ENCODE measurements around the gene SDHA.

SDHA gene

GRCh38 chr5:203246-203930 is 14.7 kb upstream of the SDHA start:
- Histone ChIP-seq H3K9me3 (ENCODE audit: insufficient read depth, low read length) (no peaks in the 10 kb centered on the region), H3K9ac (ENCODE audit: low read length) (no peak overlapping the region), H3F3A (ENCODE audit: insufficient read depth) (no peaks in the 10 kb centered on the region), H3K4me3 (ENCODE audit: insufficient read depth, low read length, poor library complexity, severe bottlenecking) (no peak overlapping the region), H2AFZ (ENCODE audit: low read depth, low read length, severe bottlenecking) (no peak overlapping the region), H3K36me3 (ENCODE audit: low read length) (0 out of 2 replicates have a peak, but pooled peaks cover 2% of the 10 kb centered on the region), H4K20me1 (ENCODE audit: low read depth, low read length) (0 out of 2 replicates have a peak, but pooled peaks cover 5% of the 10 kb centered on the region), H3K4me2 (ENCODE audit: low read depth, low read length, poor library complexity, severe bottlenecking) (no peak overlapping the region), H3K79me2 (ENCODE audit: insufficient read depth, low read length) (peaks cover 19% of the 10 kb centered on the region), H3K27ac (ENCODE audit: low read depth, low read length) (no peak overlapping the region), H3K9me2 (replicated peaks; ENCODE audit: insufficient read depth, low read length) (no peaks in the 10 kb centered on the region), H3K27me3 (ENCODE audit: low read length) (no peaks in the 10 kb centered on the region)
- no peak for TF ChIP-seq EZH2phosphoT487 (conservative IDR thresholded peaks at IDR 0.05; ENCODE audit: low read length)

- Histone ChIP-seq H3K27me3 (ENCODE audit: low read length) (no peaks in the 10 kb centered on the region), H3K4me2 (ENCODE audit: low read depth, low read length, poor library complexity, severe bottlenecking) (no peak overlapping the region), H3K4me3 (ENCODE audit: insufficient read depth, low read length, poor library complexity, severe bottlenecking) (no peak overlapping the region), H3K9me2 (replicated peaks; ENCODE audit: insufficient read depth, low read length) (no peaks in the 10 kb centered on the region), H3K9ac (ENCODE audit: low read length) (no peak overlapping the region), H3K36me3 (ENCODE audit: low read length) (0 out of 2 replicates have a peak, but pooled peaks cover 2% of the 10 kb centered on the region), H2AFZ (ENCODE audit: low read depth, low read length, severe bottlenecking) (no peak overlapping the region), H3K79me2 (ENCODE audit: insufficient read depth, low read length) (peaks cover 25% of the 10 kb centered on the region), H4K20me1 (ENCODE audit: low read depth, low read length) (0 out of 2 replicates have a peak, but pooled peaks cover 8% of the 10 kb centered on the region), H3K9me3 (ENCODE audit: insufficient read depth, low read length) (no peaks in the 10 kb centered on the region), H3K27ac (ENCODE audit: low read depth, low read length) (no peak overlapping the region), H3F3A (ENCODE audit: insufficient read depth) (no peaks in the 10 kb centered on the region)
- TF ChIP-seq EZH2phosphoT487 (conservative IDR thresholded peaks at IDR 0.05; ENCODE audit: low read length): no peak
- no peak for TF ChIP-seq CTCF (IDR thresholded peaks at IDR 0.05; ENCODE audit: insufficient read depth, low read length, poor library complexity, severe bottlenecking)
These were observed 14.1 kb upstream of the SDHA start for GRCh38 chr5:204001-204400.

- Histone ChIP-seq H3K79me2 (ENCODE audit: insufficient read depth, low read length) (peaks cover 26% of the 10 kb centered on the region), H3K9me2 (replicated peaks; ENCODE audit: insufficient read depth, low read length) (no peaks in the 10 kb centered on the region), H3K4me3 (ENCODE audit: insufficient read depth, low read length, poor library complexity, severe bottlenecking) (no peak overlapping the region), H3K27ac (ENCODE audit: low read depth, low read length) (no peak overlapping the region), H4K20me1 (ENCODE audit: low read depth, low read length) (0 out of 2 replicates have a peak, but pooled peaks cover 8% of the 10 kb centered on the region), H3K9ac (ENCODE audit: low read length) (no peak overlapping the region), H3K27me3 (ENCODE audit: low read length) (no peaks in the 10 kb centered on the region), H3F3A (ENCODE audit: insufficient read depth) (no peaks in the 10 kb centered on the region), H2AFZ (ENCODE audit: low read depth, low read length, severe bottlenecking) (no peak overlapping the region), H3K36me3 (ENCODE audit: low read length) (0 out of 2 replicates have a peak, but pooled peaks cover 2% of the 10 kb centered on the region), H3K9me3 (ENCODE audit: insufficient read depth, low read length) (no peaks in the 10 kb centered on the region), H3K4me2 (ENCODE audit: low read depth, low read length, poor library complexity, severe bottlenecking) (no peak overlapping the region)
- no peak for TF ChIP-seq EZH2phosphoT487 (conservative IDR thresholded peaks at IDR 0.05; ENCODE audit: low read length)
- TF ChIP-seq CTCF (IDR thresholded peaks at IDR 0.05; ENCODE audit: insufficient read depth, low read length, poor library complexity, severe bottlenecking): no peak
These were observed 13.7 kb upstream of the SDHA start for GRCh38 chr5:204462-204861.

Data from SU-DHL-6 (cell line).